Naive thymus-derived CD4-positive, alpha-beta T cell (primary cell): Measurements from ENCODE around the gene DLGAP5. TPM values are rescaled to one million over a fixed set of nuclear protein-coding genes. Genes with fewer than 3 reads are reported as not detected.

Experiments used
- ATAC-seq: fragments of 150-1000 bp; cut with Tn5 transposase; 2 replicates; pipeline ENCODE4 v1.10.0; 2021; ENCODE audit warnings: mild to moderate bottlenecking, moderate library complexity
- CTCF ChIA-PET: fragments of 350-600 bp; sonication (Branson Sonifier 250); formaldehyde crosslinking; loops from one replicate; lab custom pipeline; 2021; ENCODE audit warnings: antibody characterized with exemption; lab: Charles Lee
- POLR2A ChIA-PET: fragments of 350-600 bp; sonication (Branson Sonifier 250); formaldehyde crosslinking; loops from one replicate; lab custom pipeline; 2021; ENCODE audit warnings: antibody characterized with exemption, inconsistent platforms; lab: Charles Lee
- DNase-seq, 9 donors: peaks; one replicate each; pipeline versions ENCODE4 v3.0.0 to v3.0.0-alpha.2; 2020 to 2022; ENCODE audit warnings: mixed read lengths in 1 of 9
- H3K27ac ChIP-seq: one replicate; pipeline ENCODE4 v1.7.0; 2013; ENCODE audit warnings: mild to moderate bottlenecking, low read depth, low read length, moderate library complexity
- H3K27me3 ChIP-seq, 2 donors: one replicate each; pipeline ENCODE4 v1.7.0; 2013; ENCODE audit warnings: low read length in 2 of 2, mild to moderate bottlenecking in 2 of 2, moderate library complexity in 2 of 2; ENCODE audit not compliant: control insufficient read depth in 2 of 2, insufficient read depth in 2 of 2
- H3K36me3 ChIP-seq, 3 experiments: 1 replicate in 2 of 3; 2 replicates in 1 of 3; pipeline ENCODE4 v1.7.0; 2013; ENCODE audit warnings: low read length in 3 of 3, mild to moderate bottlenecking in 3 of 3, moderate library complexity in 1 of 3; ENCODE audit not compliant: insufficient read depth in 3 of 3, control insufficient read depth in 2 of 3
- H3K4me1 ChIP-seq, 2 donors: one replicate each; pipeline ENCODE4 v1.7.0; 2013; ENCODE audit warnings: low read length in 2 of 2, mild to moderate bottlenecking in 2 of 2, moderate library complexity in 1 of 2; ENCODE audit not compliant: control insufficient read depth in 2 of 2, insufficient read depth in 2 of 2
- H3K4me3 ChIP-seq: 2 replicates; pipeline ENCODE4 v1.7.0; 2013; ENCODE audit warnings: mild to moderate bottlenecking, low read length
- H3K9me3 ChIP-seq, 3 experiments: 1 replicate in 2 of 3; 2 replicates in 1 of 3; pipeline ENCODE4 v1.7.0; 2013; ENCODE audit warnings: low read length in 3 of 3; ENCODE audit not compliant: control insufficient read depth in 2 of 3
- H3K27ac Mint-ChIP-seq, 9 donors: one replicate each; pipeline ENCODE4 v1.8.0; 2020 to 2022; ENCODE audit warnings: mixed read lengths in 9 of 9, mild to moderate bottlenecking in 8 of 9, moderate library complexity in 5 of 9, inconsistent platforms in 2 of 9
- H3K27me3 Mint-ChIP-seq, 5 donors: one replicate each; pipeline ENCODE4 v1.8.0; 2021 to 2022; ENCODE audit warnings: mixed read lengths in 5 of 5, mild to moderate bottlenecking in 1 of 5
- H3K36me3 Mint-ChIP-seq, 5 donors: one replicate each; pipeline ENCODE4 v1.8.0; 2020 to 2022; ENCODE audit warnings: mixed read lengths in 5 of 5, mild to moderate bottlenecking in 3 of 5, inconsistent platforms in 1 of 5
- H3K4me1 Mint-ChIP-seq, 7 donors: one replicate each; pipeline ENCODE4 v1.8.0; 2020 to 2022; ENCODE audit warnings: mixed read lengths in 7 of 7, mild to moderate bottlenecking in 3 of 7, inconsistent platforms in 1 of 7
- H3K4me3 Mint-ChIP-seq, 10 donors: one replicate each; pipeline ENCODE4 v1.8.0; 2020 to 2022; ENCODE audit warnings: mild to moderate bottlenecking in 10 of 10, mixed read lengths in 10 of 10, moderate library complexity in 6 of 10, inconsistent platforms in 2 of 10
- H3K9me3 Mint-ChIP-seq, 11 donors: one replicate each; pipeline ENCODE4 v1.8.0; 2020 to 2022; ENCODE audit warnings: mixed read lengths in 11 of 11, mild to moderate bottlenecking in 4 of 11, inconsistent platforms in 1 of 11, moderate library complexity in 1 of 11
- intact Hi-C, 2 donors: fragments of 100-400 bp; cut with micrococcal nuclease; formaldehyde crosslinking; loops; one replicate each; pipeline ENCODE4 v1.15.1; 2023
- polyA plus RNA-seq, 2 donors: library from polyadenylated mRNA; unstranded; fragments of 300-500 nt; fragmentation: Illumina TruSeq; gene quantifications; one replicate each; pipeline ENCODE4 v1.2.3, GENCODE V29; 2021
- total RNA-seq, 6 experiments: library from RNA in 5 of 6; stranded (reverse) in 5 of 6; gene quantifications; 1 replicate in 5 of 6; 2 replicates in 1 of 6; pipeline ENCODE4 v1.2.3 and lab custom pipeline; 2021 to 2026

The DLGAP5 gene
- total and polyA plus RNA-seq, 7 experiments from 2014 or later: 0.49 to 46.7 TPM; not detected in 5

DNA sequence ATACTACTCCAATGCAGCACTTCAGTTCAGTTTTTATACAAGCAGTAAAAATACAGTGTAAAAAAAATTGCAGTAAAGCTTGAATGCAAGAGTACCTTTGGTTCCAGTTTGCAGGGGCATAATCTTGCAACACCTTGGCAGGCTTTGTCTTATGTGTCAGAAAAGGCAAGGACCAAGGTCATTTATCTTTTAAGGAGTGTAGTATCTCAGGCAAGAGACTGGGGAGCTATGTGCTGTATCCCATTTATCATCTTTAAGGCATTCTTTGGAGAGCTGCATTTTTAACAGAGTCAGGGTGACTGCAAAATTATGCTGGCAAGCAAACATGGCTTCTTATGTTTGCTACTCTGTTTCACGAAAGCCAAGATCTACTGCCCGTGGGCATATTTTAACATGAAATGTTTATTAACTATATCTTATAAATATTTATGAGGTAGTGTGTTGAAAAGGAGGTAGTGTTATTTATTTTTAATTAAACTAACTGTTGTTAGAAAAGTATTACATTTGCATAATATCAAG is 14.8 kb upstream of the DLGAP5 start:
- no peak overlapping the region for H3K27ac Mint-ChIP-seq
- H3K36me3 ChIP-seq: no peaks in the 10 kb centered on the region
- no peak overlapping the region for H3K4me3 ChIP-seq
- no peak overlapping the region for H3K4me3 Mint-ChIP-seq
- ChIA-PET POLR2A (no interaction called here), CTCF (no interaction called here)
- no peaks in the 10 kb centered on the region for H3K27me3 ChIP-seq
- DNase-seq (no peak), ATAC-seq (no peak)
- H3K27me3 Mint-ChIP-seq: peaks cover 0 to 37% (median under 1%) of the 10 kb centered on the region in 5 donors
- no peaks in the 10 kb centered on the region for H3K4me1 Mint-ChIP-seq
- intact Hi-C loops: no loop called here
- no peaks in the 10 kb centered on the region for H3K9me3 ChIP-seq
- H3K9me3 Mint-ChIP-seq: no peaks in the 10 kb centered on the region
- H3K4me1 ChIP-seq: no peaks in the 10 kb centered on the region
- no peaks in the 10 kb centered on the region for H3K36me3 Mint-ChIP-seq
- no peak overlapping the region for H3K27ac ChIP-seq

DNA sequence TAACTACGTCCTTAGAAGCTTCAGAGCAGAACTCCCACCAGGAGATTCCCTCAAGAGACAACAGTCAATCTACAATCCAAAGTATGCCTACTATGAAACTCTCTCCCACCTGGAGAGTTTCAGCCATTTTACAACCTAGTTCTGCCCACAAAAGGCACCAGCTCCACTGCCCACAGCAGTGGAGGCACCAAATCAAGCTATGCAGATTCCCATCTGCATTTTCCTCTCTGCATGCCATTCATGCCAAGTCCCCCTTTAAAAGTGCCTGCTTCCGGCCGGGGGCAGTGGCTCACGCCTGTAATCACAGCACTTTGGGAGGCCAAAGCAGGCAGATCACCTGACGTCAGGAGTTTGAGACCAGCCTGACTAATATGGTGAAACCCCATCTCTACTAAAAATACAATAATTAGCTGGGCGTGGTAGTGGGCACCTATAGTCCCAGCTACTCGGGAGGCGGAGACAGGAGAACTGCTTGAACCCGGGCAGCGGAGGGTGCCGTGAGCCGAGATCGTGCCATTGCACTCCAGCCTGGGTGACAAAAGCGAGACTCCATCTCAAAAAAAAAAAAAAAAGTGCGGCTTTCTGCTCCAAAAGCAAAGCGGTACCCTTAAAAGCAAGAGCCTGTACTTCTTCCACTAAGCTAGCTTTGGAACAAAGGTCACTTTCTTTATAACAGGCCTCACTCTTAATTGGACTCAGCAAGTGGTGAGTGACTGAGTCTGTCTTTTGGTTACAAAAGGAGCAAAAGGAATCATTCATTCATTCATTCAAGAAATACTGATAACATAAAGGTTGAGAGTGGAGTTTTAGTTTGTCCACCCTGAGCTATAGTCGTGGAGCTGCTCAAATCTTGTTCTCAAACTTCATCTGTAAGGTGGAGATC is 10.1 kb upstream of the DLGAP5 start:
- Histone ChIP-seq H3K36me3 (no peaks in the 10 kb centered on the region), H3K27ac (no peak overlapping the region), H3K4me3 (no peak overlapping the region), H3K27me3 (no peaks in the 10 kb centered on the region), H3K9me3 (no peaks in the 10 kb centered on the region), H3K4me1 (no peaks in the 10 kb centered on the region)
- intact Hi-C loops: no loop called here
- CTCF ChIA-PET: no interaction called here
- Mint-ChIP-seq H3K27me3 (peaks cover 0 to 35% (median 4%) of the 10 kb centered on the region in 5 donors), H3K4me1 (no peaks in the 10 kb centered on the region), H3K4me3 (no peak overlapping the region), H3K27ac (peak overlapping the region in 1 of 9 donors; percentile 41), H3K36me3 (no peaks in the 10 kb centered on the region), H3K9me3 (no peaks in the 10 kb centered on the region)
- ATAC-seq: no peak
- no peak for DNase-seq
- POLR2A ChIA-PET: no interaction called here

DNA sequence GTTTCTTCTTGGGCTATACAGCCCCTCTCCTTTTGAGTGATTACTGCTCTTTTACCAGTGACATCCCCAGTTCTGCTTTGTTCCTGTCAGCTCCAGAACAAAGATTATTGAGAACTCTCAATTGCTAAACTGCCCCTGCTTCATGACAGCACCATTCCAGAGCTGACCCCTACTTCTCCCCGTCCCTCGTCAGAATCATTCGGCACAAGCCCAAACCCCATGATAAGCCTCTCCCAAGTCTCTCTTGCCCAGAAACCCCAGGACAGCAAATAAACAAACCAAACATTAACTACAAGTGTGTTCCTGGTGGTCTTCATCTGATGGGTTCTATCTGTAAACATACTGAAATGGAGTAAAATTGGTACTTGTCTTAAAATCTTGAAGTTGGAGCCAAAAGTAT is 9.3 kb upstream of the DLGAP5 start:
- no peak overlapping the region for H3K4me3 Mint-ChIP-seq
- H3K27ac Mint-ChIP-seq: no peak overlapping the region
- intact Hi-C loops: no loop called here
- H3K4me1 Mint-ChIP-seq: no peaks in the 10 kb centered on the region
- DNase-seq (no peak), ATAC-seq (no peak)
- peaks cover 0 to 36% (median 4%) of the 10 kb centered on the region in 5 donors for H3K27me3 Mint-ChIP-seq
- no peaks in the 10 kb centered on the region for H3K36me3 Mint-ChIP-seq
- Histone ChIP-seq H3K4me3 (no peak overlapping the region), H3K9me3 (no peaks in the 10 kb centered on the region), H3K27me3 (no peaks in the 10 kb centered on the region), H3K4me1 (no peaks in the 10 kb centered on the region), H3K27ac (no peak overlapping the region), H3K36me3 (no peaks in the 10 kb centered on the region)
- CTCF ChIA-PET: no interaction called here
- H3K9me3 Mint-ChIP-seq: peaks cover 0 to 1% (median 0%) of the 10 kb centered on the region in 11 donors
- POLR2A ChIA-PET: interaction anchor here (0.6 kb wide), 1 partner anchor 318 kb away, joined by 3 read pairs; no protein-coding TSS in a partner anchor

DNA sequence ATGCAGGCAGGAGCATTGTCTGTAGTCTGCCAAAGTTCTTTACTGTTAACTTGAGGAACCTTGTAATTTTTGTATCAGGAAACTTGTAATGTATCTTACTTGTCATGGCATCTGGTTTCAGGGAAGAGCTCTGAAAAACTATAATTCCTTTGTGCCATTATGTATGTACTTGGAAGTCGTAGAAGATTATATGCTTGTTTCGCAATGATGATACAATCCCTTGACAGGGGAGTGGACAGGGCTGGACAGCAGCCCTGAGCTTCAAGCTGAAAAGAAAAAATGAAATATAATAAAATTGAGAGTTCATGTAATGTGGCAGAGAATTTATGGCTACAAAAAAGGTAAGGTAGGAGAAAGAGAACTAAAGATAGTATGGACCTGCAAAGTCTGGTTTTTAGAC is 7.4 kb upstream of the DLGAP5 start:
- ChIA-PET POLR2A (no interaction called here), CTCF (no interaction called here)
- ATAC-seq: no peak
- intact Hi-C loops: loop anchor here (10.0 kb wide), 1 partner anchor 294 kb away; the partner anchor contains the start of gene GCH1 (in 2 of the 2)
- Histone ChIP-seq H3K9me3 (no peaks in the 10 kb centered on the region), H3K36me3 (no peaks in the 10 kb centered on the region), H3K4me3 (no peak overlapping the region), H3K4me1 (no peaks in the 10 kb centered on the region), H3K27me3 (no peaks in the 10 kb centered on the region), H3K27ac (no peak overlapping the region)
- Mint-ChIP-seq H3K4me1 (peaks cover 0 to 3% (median 0%) of the 10 kb centered on the region in 7 donors), H3K27me3 (peaks cover 0 to 30% (median 4%) of the 10 kb centered on the region in 5 donors), H3K4me3 (no peak overlapping the region), H3K9me3 (peaks cover 0 to 1% (median 0%) of the 10 kb centered on the region in 11 donors), H3K36me3 (no peaks in the 10 kb centered on the region), H3K27ac (no peak overlapping the region)
- no peak for DNase-seq

DNA sequence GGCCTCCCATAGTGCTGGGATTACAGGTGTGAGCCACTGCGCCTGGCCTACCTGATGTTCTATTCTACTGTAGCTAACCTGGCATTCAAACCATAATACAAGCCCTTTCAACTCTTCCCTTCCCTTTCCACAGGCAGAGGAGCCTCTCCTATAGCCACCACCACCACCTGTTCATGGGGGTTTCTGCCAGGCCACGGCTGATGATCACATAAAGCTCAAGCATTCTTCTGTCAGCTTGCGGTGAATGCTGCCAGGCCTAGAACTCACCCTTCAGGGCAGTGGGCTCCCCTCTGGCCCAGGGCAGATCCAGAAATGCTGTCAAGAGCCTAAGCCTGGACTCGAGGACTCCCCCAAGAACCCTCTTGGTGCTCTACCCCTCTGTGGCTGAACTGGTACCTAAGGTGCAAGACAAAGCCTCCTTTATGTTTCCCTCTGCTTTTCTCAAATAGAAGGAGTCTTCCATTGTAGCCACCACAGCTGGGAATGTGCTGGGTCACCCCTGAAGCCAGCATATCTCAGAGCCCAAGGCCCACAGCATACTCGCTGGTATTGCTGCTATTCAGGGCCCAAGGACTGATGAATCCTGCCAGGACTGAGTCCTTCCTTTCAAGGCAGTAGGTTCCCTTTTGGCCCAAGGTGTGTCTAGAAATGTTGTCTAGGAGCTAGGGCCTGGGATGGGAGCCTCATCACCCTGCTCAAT is 3.4 kb upstream of the DLGAP5 start:
- peaks cover 7 to 10% of the 10 kb centered on the region in 2 donors for H3K4me1 ChIP-seq
- no peaks in the 10 kb centered on the region for H3K9me3 ChIP-seq
- peak overlapping the region in 1 of 9 donors; percentile 25 for H3K27ac Mint-ChIP-seq
- no peaks in the 10 kb centered on the region for H3K36me3 ChIP-seq
- H3K9me3 Mint-ChIP-seq: peaks cover 0 to 1% (median 0%) of the 10 kb centered on the region in 11 donors
- POLR2A ChIA-PET: no interaction called here
- CTCF ChIA-PET: interaction anchor here (1.0 kb wide), 1 partner anchor 77 kb away, joined by 3 read pairs; the partner anchor contains the start of gene FBXO34
- no peaks in the 10 kb centered on the region for H3K27me3 ChIP-seq
- intact Hi-C loops: loop anchor here (5.0 to 10.0 kb wide), 2 partner anchors 217 to 290 kb away; partner anchors contain the start of genes GCH1 (in 2 of the 2) and ATG14 (in 1 of the 2)
- ATAC-seq (no peak), DNase-seq (no peak)
- no peak overlapping the region for H3K4me3 Mint-ChIP-seq
- peaks cover 0 to 15% (median 0%) of the 10 kb centered on the region in 5 donors for H3K27me3 Mint-ChIP-seq
- peaks cover 5 to 23% (median 18%) of the 10 kb centered on the region in 7 donors for H3K4me1 Mint-ChIP-seq
- no peak overlapping the region for H3K4me3 ChIP-seq
- H3K27ac ChIP-seq: no peak overlapping the region
- H3K36me3 Mint-ChIP-seq: no peaks in the 10 kb centered on the region

DNA sequence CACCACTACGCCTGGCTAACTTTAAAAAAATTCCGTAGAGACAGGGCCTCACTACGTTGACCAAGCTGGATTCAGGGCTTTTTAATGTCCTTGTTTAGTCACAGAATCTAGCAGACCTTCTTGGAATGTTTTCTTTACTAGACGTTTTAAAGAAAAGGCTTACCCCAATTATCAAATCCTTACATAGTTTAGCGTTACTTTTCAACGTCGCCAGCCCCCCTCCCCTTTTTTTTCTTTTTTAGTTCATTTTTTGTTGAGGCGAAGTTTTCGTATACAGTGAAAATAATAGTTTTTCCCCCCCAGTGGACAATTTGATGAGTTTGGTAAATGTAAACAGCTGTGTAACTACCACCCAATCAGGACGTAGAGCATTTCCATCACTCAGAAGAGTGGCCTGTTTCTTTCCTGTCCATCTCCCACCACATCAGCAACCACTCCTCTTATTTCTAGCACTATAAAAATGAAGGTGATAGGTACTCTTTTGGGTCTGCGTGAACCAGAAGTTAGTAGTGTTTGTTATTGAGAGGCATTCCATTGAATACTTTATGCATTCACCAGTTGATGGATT is 753 bp upstream of the DLGAP5 start:
- H3K4me3 Mint-ChIP-seq: peak overlapping the region; percentile 88 to 97 (median 90)
- intact Hi-C loops: loop anchor here (5.0 to 10.0 kb wide), 2 partner anchors 220 to 287 kb away; partner anchors contain the start of genes GCH1 (in 2 of the 2) and ATG14 (in 1 of the 2)
- peaks cover 7 to 10% of the 10 kb centered on the region in 2 donors for H3K4me1 ChIP-seq
- H3K36me3 ChIP-seq: no peaks in the 10 kb centered on the region
- H3K27ac ChIP-seq: peak overlapping the region; percentile 58
- H3K27ac Mint-ChIP-seq: peak overlapping the region in 6 of 9 donors; percentile 22 to 92 (median 52)
- H3K4me1 Mint-ChIP-seq: peaks cover 5 to 39% (median 18%) of the 10 kb centered on the region in 7 donors
- H3K4me3 ChIP-seq: peak overlapping the region; percentile 84
- H3K36me3 Mint-ChIP-seq: peaks cover 0 to 4% (median 0%) of the 10 kb centered on the region in 5 donors
- CTCF ChIA-PET: interaction anchor here (0.6 to 1.2 kb wide), 3 partner anchors 54 to 1299 kb away, joined by 3 to 6 read pairs (median 4); no protein-coding TSS in a partner anchor
- ATAC-seq (no peak), DNase-seq (no peak)
- H3K27me3 Mint-ChIP-seq: peaks cover 0 to 5% (median 0%) of the 10 kb centered on the region in 5 donors
- no peaks in the 10 kb centered on the region for H3K9me3 ChIP-seq
- POLR2A ChIA-PET: interaction anchor here (0.5 kb wide), 1 partner anchor 90 kb away, joined by 4 read pairs; no protein-coding TSS in a partner anchor
- no peaks in the 10 kb centered on the region for H3K27me3 ChIP-seq
- H3K9me3 Mint-ChIP-seq: peaks cover 0 to 1% (median 0%) of the 10 kb centered on the region in 11 donors
